Pulmonary artery endothelial cell (primary cell): ENCODE data around the gene CNTNAP4. TPM values are rescaled to one million over a fixed set of nuclear protein-coding genes. Genes with fewer than 3 reads are reported as not detected.

Source experiments
- DNase-seq: peaks from one replicate; pipeline ENCODE4 v3.0.0-alpha.2; 2011; ENCODE audit warnings: low read depth, low spot score
- total RNA-seq: library from RNA; depleted of rRNA; stranded (reverse); fragments of >200 nt; gene quantifications from 2 replicates; pipeline ENCODE4 v1.2.3, GENCODE V29; 2014

CNTNAP4 gene
- total RNA-seq, 1 donor from 2014 or later: not detected

- no peak for DNase-seq
These were observed 26.6 kb downstream of the CNTNAP4 start for GRCh38 chr16:76303637-76304314.

GRCh38 chr16:76309639-76310335, 32.6 kb downstream of the CNTNAP4 start:
- DNase-seq: no peak

- no peak for DNase-seq
These were observed 34.1 kb downstream of the CNTNAP4 start for GRCh38 chr16:76311260-76311659.

- DNase-seq: no peak
These were observed 41.4 kb downstream of the CNTNAP4 start for GRCh38 chr16:76318565-76318964.

GRCh38 chr16:76329106-76329505, 51.9 kb downstream of the CNTNAP4 start:
- DNase-seq: no peak

GRCh38 chr16:76335180-76335974, 58.2 kb downstream of the CNTNAP4 start:
- DNase-seq: no peak

GRCh38 chr16:76336112-76336511, 58.9 kb downstream of the CNTNAP4 start:
- DNase-seq: no peak

- no peak for DNase-seq
These were observed 61.3 kb downstream of the CNTNAP4 start for GRCh38 chr16:76338472-76338871.

- no peak for DNase-seq
These were observed 66.6 kb downstream of the CNTNAP4 start for GRCh38 chr16:76343769-76344168.

GRCh38 chr16:76345163-76345661, 68.0 kb downstream of the CNTNAP4 start:
- DNase-seq: peak; percentile 22

- no peak for DNase-seq
These were observed 69.0 kb downstream of the CNTNAP4 start for GRCh38 chr16:76346210-76346609.

GRCh38 chr16:76351441-76351840, 74.2 kb downstream of the CNTNAP4 start:
- no peak for DNase-seq

- DNase-seq: no peak
These were observed 83.2 kb downstream of the CNTNAP4 start for GRCh38 chr16:76360404-76360803.

GRCh38 chr16:76370344-76370743, 93.1 kb downstream of the CNTNAP4 start:
- no peak for DNase-seq

GRCh38 chr16:76371441-76371840, 94.2 kb downstream of the CNTNAP4 start:
- DNase-seq: no peak

- no peak for DNase-seq
These were observed 96.8 kb downstream of the CNTNAP4 start for GRCh38 chr16:76373998-76374397.

GRCh38 chr16:76376988-76377387, 99.8 kb downstream of the CNTNAP4 start:
- DNase-seq: no peak

- no peak for DNase-seq
These were observed 100.8 kb downstream of the CNTNAP4 start for GRCh38 chr16:76378020-76378419.

GRCh38 chr16:76381096-76381495, 103.9 kb downstream of the CNTNAP4 start:
- DNase-seq: no peak

- DNase-seq: no peak
These were observed 108.5 kb downstream of the CNTNAP4 start for GRCh38 chr16:76385601-76386230.

- DNase-seq: no peak
These were observed 109.6 kb downstream of the CNTNAP4 start for GRCh38 chr16:76386784-76387183.

GRCh38 chr16:76387994-76388393, 110.8 kb downstream of the CNTNAP4 start:
- no peak for DNase-seq
